GM23338 (cell line): ENCODE measurements around the gene TMA7B. TPM values are rescaled to one million over a fixed set of nuclear protein-coding genes. Genes with fewer than 3 reads are reported as not detected.

Source experiments
- ATAC-seq: fragments of 200-7000 bp; cut with Tn5 transposase; 3 replicates; pipeline ENCODE4 v1.9.1; 2020
- DNase-seq: peaks from one replicate; pipeline ENCODE4 v3.0.0-alpha.2; 2015; ENCODE audit warnings: low spot score
- H2AFZ ChIP-seq: fragments of 200-600 bp; sonication (generic); 2 replicates; pipeline ENCODE4 v1.8.0; 2016; ENCODE audit warnings: antibody characterized with exemption, mild to moderate bottlenecking, moderate library complexity
- H3F3A ChIP-seq: fragments of 200-600 bp; sonication (generic); replicated peaks from 2 replicates; pipeline ENCODE4 v1.8.0; 2017; ENCODE audit warnings: antibody characterized with exemption, mixed run types, low read depth
- H3K27ac ChIP-seq: fragments of 200-600 bp; sonication (generic); 2 replicates; pipeline ENCODE4 v1.6.1; 2016; ENCODE audit warnings: low read depth
- H3K27me3 ChIP-seq: fragments of 200-600 bp; sonication (generic); 2 replicates; pipeline ENCODE4 v1.8.0; 2016; ENCODE audit warnings: mild to moderate bottlenecking, mixed run types, moderate library complexity; ENCODE audit not compliant: insufficient read depth
- H3K36me3 ChIP-seq: fragments of 200-600 bp; sonication (generic); 2 replicates; pipeline ENCODE4 v1.8.0; 2016; ENCODE audit warnings: mild to moderate bottlenecking; ENCODE audit not compliant: insufficient read depth
- H3K4me1 ChIP-seq: fragments of 200-600 bp; sonication (generic); 2 replicates; pipeline ENCODE4 v1.8.0; 2016; ENCODE audit warnings: mild to moderate bottlenecking, moderate library complexity; ENCODE audit not compliant: insufficient read depth
- H3K4me2 ChIP-seq: fragments of 200-600 bp; sonication (generic); 2 replicates; pipeline ENCODE4 v1.7.1; 2017; ENCODE audit warnings: mixed run types
- H3K4me3 ChIP-seq: fragments of 200-600 bp; sonication (generic); 2 replicates; pipeline ENCODE4 v1.6.1; 2016; ENCODE audit warnings: mixed run types
- H3K79me2 ChIP-seq: fragments of 200-600 bp; sonication (generic); replicated peaks from 2 replicates; pipeline ENCODE4 v1.8.0; 2017; ENCODE audit warnings: mild to moderate bottlenecking; ENCODE audit not compliant: insufficient read depth
- H3K9me2 ChIP-seq: fragments of 200-600 bp; sonication (generic); 2 replicates; pipeline ENCODE4 v1.8.0; 2017; ENCODE audit not compliant: insufficient read depth
- H4K20me1 ChIP-seq: fragments of 200-600 bp; sonication (generic); replicated peaks from 2 replicates; pipeline ENCODE4 v1.8.0; 2017; ENCODE audit warnings: mild to moderate bottlenecking; ENCODE audit not compliant: insufficient read depth
- H3K27ac Mint-ChIP-seq: 2 replicates; pipeline ENCODE4 v1.8.0; 2020; ENCODE audit warnings: inconsistent platforms, mild to moderate bottlenecking, moderate library complexity, mixed read lengths
- H3K27me3 Mint-ChIP-seq: 3 replicates; pipeline ENCODE4 v1.8.0; 2022; ENCODE audit warnings: low read depth, mild to moderate bottlenecking, moderate library complexity, mixed read lengths, inconsistent platforms; ENCODE audit not compliant: insufficient read depth, poor library complexity
- H3K36me3 Mint-ChIP-seq: 3 replicates; pipeline ENCODE4 v1.8.0; 2021; ENCODE audit warnings: low read depth, mild to moderate bottlenecking, inconsistent platforms, moderate library complexity, mixed read lengths
- H3K4me1 Mint-ChIP-seq: 3 replicates; pipeline ENCODE4 v1.8.0; 2020; ENCODE audit warnings: mild to moderate bottlenecking, inconsistent platforms, mixed read lengths
- H3K4me3 Mint-ChIP-seq: 3 replicates; pipeline ENCODE4 v1.8.0; 2021; ENCODE audit warnings: moderate library complexity, mild to moderate bottlenecking, inconsistent platforms, mixed read lengths
- H3K9me3 Mint-ChIP-seq: 3 replicates; pipeline ENCODE4 v1.8.0; 2020; ENCODE audit warnings: moderate library complexity, mild to moderate bottlenecking, inconsistent platforms, mixed read lengths
- CREB1 ChIP-seq: fragments of 250-450 bp; sonication (Bioruptor Pico); IDR thresholded peaks from 2 replicates; pipeline ENCODE4 v1.5.0; 2020; ENCODE audit warnings: low read depth, mild to moderate bottlenecking, moderate library complexity
- EZH2 ChIP-seq: fragments of 200-600 bp; sonication (generic); IDR thresholded peaks from one replicate; pipeline ENCODE4 v1.8.0; 2017; ENCODE audit warnings: antibody characterized with exemption, mild to moderate bottlenecking, low read depth; ENCODE audit not compliant: unreplicated experiment
- JUNB ChIP-seq: IDR thresholded peaks from one replicate; pipeline ENCODE4 v1.6.1; 2016; ENCODE audit warnings: antibody characterized with exemption; ENCODE audit not compliant: unreplicated experiment
- NANOG ChIP-seq: IDR thresholded peaks from 2 replicates; pipeline ENCODE4 v1.6.1; 2016; ENCODE audit warnings: antibody characterized with exemption, borderline replicate concordance
- POLR2AphosphoS5 ChIP-seq: IDR thresholded peaks from 2 replicates; pipeline ENCODE4 v1.6.1; 2016; ENCODE audit warnings: antibody characterized with exemption, low read depth
- STAT1 ChIP-seq: IDR thresholded peaks from one replicate; pipeline ENCODE4 v1.6.1; 2016; ENCODE audit warnings: antibody characterized with exemption; ENCODE audit not compliant: unreplicated experiment
- ZNF114 ChIP-seq: fragments of 250-450 bp; sonication (Bioruptor Pico); IDR thresholded peaks from 2 replicates; pipeline ENCODE4 v1.5.0; 2020; ENCODE audit warnings: mild to moderate bottlenecking, moderate library complexity
- polyA plus RNA-seq: library from polyadenylated mRNA; unstranded; fragments of >200 nt; fragmentation: Nextera tagmentation; extraction: Ambion mirVana; gene quantifications from 2 replicates; pipeline ENCODE4 v1.2.1, GENCODE V29; 2016
- total RNA-seq: library from RNA; depleted of rRNA; stranded (reverse); fragments of >200 nt; shearing (Covaris generic); gene quantifications from 2 replicates; pipeline ENCODE4 v1.2.3, GENCODE V29; 2014
- TF ChIP-seq, protein P1 (sequence below), 2 experiments: fragments of 200-600 bp in 1 of 2; sonication (generic) in 1 of 2; conservative IDR thresholded peaks; 2 replicates each; pipeline versions ENCODE4 v1.5.1 to v1.6.1; 2016 to 2017; ENCODE audit warnings: antibody characterized with exemption in 2 of 2, low read depth in 2 of 2, mild to moderate bottlenecking in 2 of 2, moderate library complexity in 1 of 2
- TF ChIP-seq, protein P2 (sequence below): IDR thresholded peaks from 2 replicates; pipeline ENCODE4 v1.6.1; 2016; ENCODE audit warnings: antibody characterized with exemption
- TF ChIP-seq, protein P3 (sequence below): fragments of 250-450 bp; sonication (Bioruptor Pico); IDR thresholded peaks from 2 replicates; pipeline ENCODE4 v1.5.0; 2020; ENCODE audit warnings: mild to moderate bottlenecking, moderate library complexity

The TMA7B gene
- total and polyA plus RNA-seq, 2 experiments from 2014 or later, result not detected

DNA sequence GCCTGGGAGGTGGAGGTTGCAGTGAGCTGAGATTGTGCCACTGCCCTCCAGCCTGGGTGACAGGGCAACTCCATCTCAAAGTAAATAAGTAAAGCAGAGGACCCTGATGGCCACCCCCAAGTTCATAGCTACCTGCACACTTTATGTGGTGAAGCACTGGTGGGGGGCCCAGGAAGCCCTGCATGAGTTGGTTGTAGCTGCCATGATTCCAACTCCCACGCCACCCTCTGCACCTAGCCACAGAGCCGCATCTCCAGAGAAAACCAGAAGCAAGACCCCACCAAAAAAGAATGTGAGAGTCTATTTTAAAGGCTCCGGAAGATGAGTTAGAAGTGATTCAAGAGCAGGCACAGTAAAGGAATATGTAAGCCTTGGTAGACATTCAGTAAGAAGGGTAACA is 20.4 kb upstream of the TMA7B start:
- Histone ChIP-seq H3K4me1 (peaks cover 50% of the 10 kb centered on the region), H3K27ac (no peak overlapping the region), H3K9me2 (no peaks in the 10 kb centered on the region), H2AFZ (no peak overlapping the region), H3K36me3 (no peaks in the 10 kb centered on the region), H4K20me1 (no peaks in the 10 kb centered on the region), H3K4me2 (no peak overlapping the region), H3K79me2 (no peaks in the 10 kb centered on the region), H3F3A (peaks cover 5% of the 10 kb centered on the region; the same call in 1 of the 2 replicates), H3K27me3 (no peaks in the 10 kb centered on the region), H3K4me3 (no peak overlapping the region)
- Mint-ChIP-seq H3K4me3 (no peak overlapping the region), H3K27me3 (no peaks in the 10 kb centered on the region), H3K36me3 (no peaks in the 10 kb centered on the region), H3K4me1 (peaks cover 61% of the 10 kb centered on the region), H3K27ac (no peak overlapping the region), H3K9me3 (no peaks in the 10 kb centered on the region)
- ATAC-seq (no peak), DNase-seq (no peak)
- TF ChIP-seq, protein P1, sequence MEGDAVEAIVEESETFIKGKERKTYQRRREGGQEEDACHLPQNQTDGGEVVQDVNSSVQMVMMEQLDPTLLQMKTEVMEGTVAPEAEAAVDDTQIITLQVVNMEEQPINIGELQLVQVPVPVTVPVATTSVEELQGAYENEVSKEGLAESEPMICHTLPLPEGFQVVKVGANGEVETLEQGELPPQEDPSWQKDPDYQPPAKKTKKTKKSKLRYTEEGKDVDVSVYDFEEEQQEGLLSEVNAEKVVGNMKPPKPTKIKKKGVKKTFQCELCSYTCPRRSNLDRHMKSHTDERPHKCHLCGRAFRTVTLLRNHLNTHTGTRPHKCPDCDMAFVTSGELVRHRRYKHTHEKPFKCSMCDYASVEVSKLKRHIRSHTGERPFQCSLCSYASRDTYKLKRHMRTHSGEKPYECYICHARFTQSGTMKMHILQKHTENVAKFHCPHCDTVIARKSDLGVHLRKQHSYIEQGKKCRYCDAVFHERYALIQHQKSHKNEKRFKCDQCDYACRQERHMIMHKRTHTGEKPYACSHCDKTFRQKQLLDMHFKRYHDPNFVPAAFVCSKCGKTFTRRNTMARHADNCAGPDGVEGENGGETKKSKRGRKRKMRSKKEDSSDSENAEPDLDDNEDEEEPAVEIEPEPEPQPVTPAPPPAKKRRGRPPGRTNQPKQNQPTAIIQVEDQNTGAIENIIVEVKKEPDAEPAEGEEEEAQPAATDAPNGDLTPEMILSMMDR (conservative IDR thresholded peaks at IDR 0.05; ENCODE audit: low read depth in 2 of 2), result no peak
- no peak for TF ChIP-seq STAT1
- TF ChIP-seq POLR2AphosphoS5, result no peak
- TF ChIP-seq JUNB, result no peak
- TF ChIP-seq, protein P2, sequence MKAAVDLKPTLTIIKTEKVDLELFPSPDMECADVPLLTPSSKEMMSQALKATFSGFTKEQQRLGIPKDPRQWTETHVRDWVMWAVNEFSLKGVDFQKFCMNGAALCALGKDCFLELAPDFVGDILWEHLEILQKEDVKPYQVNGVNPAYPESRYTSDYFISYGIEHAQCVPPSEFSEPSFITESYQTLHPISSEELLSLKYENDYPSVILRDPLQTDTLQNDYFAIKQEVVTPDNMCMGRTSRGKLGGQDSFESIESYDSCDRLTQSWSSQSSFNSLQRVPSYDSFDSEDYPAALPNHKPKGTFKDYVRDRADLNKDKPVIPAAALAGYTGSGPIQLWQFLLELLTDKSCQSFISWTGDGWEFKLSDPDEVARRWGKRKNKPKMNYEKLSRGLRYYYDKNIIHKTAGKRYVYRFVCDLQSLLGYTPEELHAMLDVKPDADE, result no peak

DNA sequence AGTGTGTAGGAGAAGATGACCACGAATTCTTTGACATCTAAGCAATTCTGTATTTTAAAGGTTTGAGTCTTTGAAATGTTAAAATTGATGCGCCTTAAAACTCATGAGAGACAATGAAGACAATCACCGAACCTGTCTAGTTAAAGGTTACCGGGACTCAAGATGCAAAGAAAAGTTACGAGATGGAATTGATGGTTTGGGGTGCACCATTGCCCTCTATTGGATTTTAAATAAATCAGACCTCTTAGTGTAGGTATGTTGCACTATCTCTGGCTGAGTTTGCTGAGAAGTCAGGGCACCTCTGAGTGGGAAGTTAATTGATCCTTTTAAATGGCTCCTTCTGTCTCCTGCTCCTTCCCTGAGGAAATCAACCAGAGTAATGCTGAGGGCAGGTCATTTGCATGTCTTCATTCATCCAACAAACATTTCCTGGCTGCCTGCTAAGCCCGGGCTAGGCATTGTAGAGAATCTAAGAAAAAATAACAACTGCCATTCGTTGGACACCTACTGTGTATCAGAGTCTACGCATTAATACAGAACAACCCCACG is 19.4 kb upstream of the TMA7B start:
- peaks cover 59% of the 10 kb centered on the region for H3K4me1 ChIP-seq
- H3K27me3 ChIP-seq, result no peaks in the 10 kb centered on the region
- no peak overlapping the region for H2AFZ ChIP-seq
- Mint-ChIP-seq H3K27me3 (no peaks in the 10 kb centered on the region), H3K27ac (peak overlapping the region; percentile 66; the same call in 1 of the 2 replicates), H3K4me1 (peaks cover 61% of the 10 kb centered on the region), H3K9me3 (no peaks in the 10 kb centered on the region), H3K4me3 (peak overlapping the region; percentile 8; the same call in 1 of the 3 replicates), H3K36me3 (no peaks in the 10 kb centered on the region)
- no peaks in the 10 kb centered on the region for H3K79me2 ChIP-seq
- DNase-seq (peak; percentile 53), ATAC-seq (peak; percentile 25)
- H3K4me2 ChIP-seq, result peak overlapping the region; percentile 56
- peaks cover 5% of the 10 kb centered on the region; the same call in 1 of the 2 replicates for H3F3A ChIP-seq
- no peaks in the 10 kb centered on the region for H3K9me2 ChIP-seq
- H3K4me3 ChIP-seq, result no peak overlapping the region
- no peaks in the 10 kb centered on the region for H4K20me1 ChIP-seq
- peak overlapping the region; percentile 21; the same call in 1 of the 2 replicates for H3K27ac ChIP-seq
- H3K36me3 ChIP-seq, result no peaks in the 10 kb centered on the region
- no peak for TF ChIP-seq JUNB
- TF ChIP-seq POLR2AphosphoS5, result no peak
- TF ChIP-seq EZH2, result no peak
- TF ChIP-seq ZNF114 (CRISPR knock-in tag), result no peak
- no peak for TF ChIP-seq NANOG
- TF ChIP-seq, protein P3, sequence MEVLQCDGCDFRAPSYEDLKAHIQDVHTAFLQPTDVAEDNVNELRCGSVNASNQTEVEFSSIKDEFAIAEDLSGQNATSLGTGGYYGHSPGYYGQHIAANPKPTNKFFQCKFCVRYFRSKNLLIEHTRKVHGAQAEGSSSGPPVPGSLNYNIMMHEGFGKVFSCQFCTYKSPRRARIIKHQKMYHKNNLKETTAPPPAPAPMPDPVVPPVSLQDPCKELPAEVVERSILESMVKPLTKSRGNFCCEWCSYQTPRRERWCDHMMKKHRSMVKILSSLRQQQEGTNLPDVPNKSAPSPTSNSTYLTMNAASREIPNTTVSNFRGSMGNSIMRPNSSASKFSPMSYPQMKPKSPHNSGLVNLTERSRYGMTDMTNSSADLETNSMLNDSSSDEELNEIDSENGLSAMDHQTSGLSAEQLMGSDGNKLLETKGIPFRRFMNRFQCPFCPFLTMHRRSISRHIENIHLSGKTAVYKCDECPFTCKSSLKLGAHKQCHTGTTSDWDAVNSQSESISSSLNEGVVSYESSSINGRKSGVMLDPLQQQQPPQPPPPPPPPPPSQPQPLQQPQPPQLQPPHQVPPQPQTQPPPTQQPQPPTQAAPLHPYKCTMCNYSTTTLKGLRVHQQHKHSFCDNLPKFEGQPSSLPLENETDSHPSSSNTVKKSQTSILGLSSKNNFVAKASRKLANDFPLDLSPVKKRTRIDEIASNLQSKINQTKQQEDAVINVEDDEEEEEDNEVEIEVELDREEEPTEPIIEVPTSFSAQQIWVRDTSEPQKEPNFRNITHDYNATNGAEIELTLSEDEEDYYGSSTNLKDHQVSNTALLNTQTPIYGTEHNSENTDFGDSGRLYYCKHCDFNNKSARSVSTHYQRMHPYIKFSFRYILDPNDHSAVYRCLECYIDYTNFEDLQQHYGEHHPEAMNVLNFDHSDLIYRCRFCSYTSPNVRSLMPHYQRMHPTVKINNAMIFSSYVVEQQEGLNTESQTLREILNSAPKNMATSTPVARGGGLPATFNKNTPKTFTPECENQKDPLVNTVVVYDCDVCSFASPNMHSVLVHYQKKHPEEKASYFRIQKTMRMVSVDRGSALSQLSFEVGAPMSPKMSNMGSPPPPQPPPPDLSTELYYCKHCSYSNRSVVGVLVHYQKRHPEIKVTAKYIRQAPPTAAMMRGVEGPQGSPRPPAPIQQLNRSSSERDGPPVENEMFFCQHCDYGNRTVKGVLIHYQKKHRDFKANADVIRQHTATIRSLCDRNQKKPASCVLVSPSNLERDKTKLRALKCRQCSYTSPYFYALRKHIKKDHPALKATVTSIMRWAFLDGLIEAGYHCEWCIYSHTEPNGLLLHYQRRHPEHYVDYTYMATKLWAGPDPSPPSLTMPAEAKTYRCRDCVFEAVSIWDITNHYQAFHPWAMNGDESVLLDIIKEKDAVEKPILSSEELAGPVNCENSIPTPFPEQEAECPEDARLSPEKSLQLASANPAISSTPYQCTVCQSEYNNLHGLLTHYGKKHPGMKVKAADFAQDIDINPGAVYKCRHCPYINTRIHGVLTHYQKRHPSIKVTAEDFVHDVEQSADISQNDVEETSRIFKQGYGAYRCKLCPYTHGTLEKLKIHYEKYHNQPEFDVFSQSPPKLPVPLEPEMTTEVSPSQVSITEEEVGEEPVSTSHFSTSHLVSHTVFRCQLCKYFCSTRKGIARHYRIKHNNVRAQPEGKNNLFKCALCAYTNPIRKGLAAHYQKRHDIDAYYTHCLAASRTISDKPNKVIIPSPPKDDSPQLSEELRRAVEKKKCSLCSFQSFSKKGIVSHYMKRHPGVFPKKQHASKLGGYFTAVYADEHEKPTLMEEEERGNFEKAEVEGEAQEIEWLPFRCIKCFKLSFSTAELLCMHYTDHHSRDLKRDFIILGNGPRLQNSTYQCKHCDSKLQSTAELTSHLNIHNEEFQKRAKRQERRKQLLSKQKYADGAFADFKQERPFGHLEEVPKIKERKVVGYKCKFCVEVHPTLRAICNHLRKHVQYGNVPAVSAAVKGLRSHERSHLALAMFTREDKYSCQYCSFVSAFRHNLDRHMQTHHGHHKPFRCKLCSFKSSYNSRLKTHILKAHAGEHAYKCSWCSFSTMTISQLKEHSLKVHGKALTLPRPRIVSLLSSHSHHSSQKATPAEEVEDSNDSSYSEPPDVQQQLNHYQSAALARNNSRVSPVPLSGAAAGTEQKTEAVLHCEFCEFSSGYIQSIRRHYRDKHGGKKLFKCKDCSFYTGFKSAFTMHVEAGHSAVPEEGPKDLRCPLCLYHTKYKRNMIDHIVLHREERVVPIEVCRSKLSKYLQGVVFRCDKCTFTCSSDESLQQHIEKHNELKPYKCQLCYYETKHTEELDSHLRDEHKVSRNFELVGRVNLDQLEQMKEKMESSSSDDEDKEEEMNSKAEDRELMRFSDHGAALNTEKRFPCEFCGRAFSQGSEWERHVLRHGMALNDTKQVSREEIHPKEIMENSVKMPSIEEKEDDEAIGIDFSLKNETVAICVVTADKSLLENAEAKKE (CRISPR knock-in tag), result no peak
- TF ChIP-seq, protein P1 (conservative IDR thresholded peaks at IDR 0.05; ENCODE audit: low read depth in 2 of 2), result peak in 1 of 2 experiments; percentile 14; a peak in 1 of 4 replicates
- no peak for TF ChIP-seq CREB1 (CRISPR knock-in tag)
